GM19452 (cell line): ENCODE measurements around the gene ZBTB3.
A peak's percentile ranks its signal among the peaks of the same experiment; 100 is the strongest.
"Not testable (repeated sequence)": the region's sequence is repeated elsewhere in the genome, so short reads cannot be mapped to it uniquely, and the experiment has no call there.

Experiments
- ATAC-seq: cut with Tn5 transposase; IDR thresholded peaks from one replicate; pipeline ENCODE4 v1.9.1; 2021; ENCODE audit not compliant: unreplicated experiment

ZBTB3 gene

DNA sequence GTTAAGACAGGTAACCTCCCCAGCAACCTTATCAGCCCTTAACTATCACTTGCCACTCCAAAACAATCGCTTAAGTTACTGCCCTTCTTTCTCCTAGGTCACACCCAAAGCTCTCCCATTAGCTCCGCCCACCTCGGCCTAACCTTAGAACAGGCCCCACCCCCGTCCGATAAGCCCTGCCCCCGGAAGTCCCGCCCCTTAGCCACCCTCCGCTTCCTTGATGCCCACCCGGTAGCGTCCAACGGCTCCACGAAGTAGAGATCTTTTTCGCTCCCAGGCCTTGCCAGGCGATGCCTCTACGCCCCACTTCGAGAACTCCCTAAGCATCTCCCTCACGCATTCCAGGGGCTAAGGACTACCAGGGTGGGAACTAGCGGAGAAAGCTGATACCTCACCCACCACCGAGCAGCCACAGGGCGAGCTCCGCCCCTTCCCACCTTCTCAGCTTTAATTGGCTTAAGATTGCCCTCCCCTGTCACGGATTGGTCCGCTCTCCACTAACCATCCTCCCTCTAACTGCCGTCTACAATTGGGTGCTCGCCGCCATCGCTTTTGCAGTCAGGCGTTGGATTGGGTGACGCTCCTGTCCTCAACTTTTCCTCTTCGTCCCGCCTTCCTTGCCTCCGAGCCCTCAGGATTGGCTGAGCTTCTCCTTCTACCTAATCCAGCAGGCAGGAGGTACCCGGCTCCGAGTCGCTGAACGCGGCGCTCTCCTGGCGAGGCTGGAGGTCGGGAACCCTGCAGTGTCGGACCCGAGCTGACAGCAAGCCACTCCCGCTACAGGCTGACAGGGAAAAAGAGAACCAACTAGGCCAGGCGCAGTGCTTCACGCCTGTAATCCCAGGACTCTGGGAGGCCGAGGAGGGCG, at the start of gene ZBTB3:
Gene ZBTB3, minus strand, starts transcription at position 425 of the 868 bp plus-strand sequence. CDS start 496 bp downstream, outside the sequence.
- peak; percentile 94 for ATAC-seq

DNA sequence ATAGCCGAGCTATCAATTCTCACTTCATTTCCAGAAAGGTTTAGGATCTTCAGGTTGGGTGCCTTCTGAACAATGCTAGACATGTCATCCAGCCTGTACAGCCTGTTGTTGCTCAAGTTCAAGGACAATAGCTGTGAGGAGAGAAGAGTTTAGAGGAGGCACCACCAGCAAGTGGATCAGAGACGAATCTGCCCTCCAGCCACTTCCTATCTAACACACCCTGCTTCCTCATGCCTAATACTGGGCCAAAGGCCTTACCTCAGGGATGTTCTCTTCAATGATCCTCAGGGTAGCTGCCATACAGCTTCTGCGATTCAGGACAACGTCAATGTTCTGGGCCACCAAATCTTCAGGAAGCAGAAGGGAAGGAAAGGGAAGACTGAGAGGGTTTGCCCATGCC, 47.1 kb upstream of the ZBTB3 start:
- no peak for ATAC-seq

DNA sequence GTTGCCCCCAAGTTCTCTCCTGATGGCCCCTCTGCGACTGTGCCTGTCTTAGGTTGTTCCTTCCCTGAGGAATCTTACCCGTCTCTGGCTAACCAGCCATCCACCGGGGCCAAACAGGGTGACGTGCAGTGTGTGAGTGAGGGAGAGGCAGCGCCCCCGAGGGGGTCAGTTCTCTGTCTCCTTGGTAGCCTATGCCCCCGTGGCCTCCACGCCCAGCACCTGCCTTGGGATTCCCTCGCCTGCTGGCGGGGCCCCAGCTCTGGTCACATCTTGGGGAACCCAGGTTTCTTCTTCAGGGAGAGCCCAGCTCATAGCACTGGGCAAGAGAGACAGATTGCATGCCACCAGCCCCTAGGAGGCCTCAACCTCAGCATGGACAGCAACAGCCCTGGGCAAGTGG, 45.5 kb upstream of the ZBTB3 start:
- no peak for ATAC-seq

DNA sequence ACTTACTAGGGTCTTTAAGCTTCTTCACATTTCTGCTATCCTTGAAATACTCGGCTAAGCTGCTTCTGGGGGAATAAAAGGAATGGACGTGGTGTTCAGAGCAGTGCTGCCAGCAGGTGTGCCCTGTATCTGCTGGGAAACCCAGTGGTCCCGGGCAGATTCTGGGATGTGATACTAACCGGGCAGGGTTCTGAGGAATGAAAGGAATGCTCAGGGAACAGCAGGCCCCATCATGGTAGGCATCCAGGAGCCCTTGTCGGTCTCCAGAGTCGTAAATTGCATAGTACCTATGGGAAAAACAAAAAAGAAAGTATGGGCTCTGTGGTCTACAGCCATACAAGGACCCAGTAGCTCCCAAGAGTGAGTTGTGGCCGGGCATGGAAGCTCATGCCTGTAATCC, 42.3 kb upstream of the ZBTB3 start:
- ATAC-seq = no peak

DNA sequence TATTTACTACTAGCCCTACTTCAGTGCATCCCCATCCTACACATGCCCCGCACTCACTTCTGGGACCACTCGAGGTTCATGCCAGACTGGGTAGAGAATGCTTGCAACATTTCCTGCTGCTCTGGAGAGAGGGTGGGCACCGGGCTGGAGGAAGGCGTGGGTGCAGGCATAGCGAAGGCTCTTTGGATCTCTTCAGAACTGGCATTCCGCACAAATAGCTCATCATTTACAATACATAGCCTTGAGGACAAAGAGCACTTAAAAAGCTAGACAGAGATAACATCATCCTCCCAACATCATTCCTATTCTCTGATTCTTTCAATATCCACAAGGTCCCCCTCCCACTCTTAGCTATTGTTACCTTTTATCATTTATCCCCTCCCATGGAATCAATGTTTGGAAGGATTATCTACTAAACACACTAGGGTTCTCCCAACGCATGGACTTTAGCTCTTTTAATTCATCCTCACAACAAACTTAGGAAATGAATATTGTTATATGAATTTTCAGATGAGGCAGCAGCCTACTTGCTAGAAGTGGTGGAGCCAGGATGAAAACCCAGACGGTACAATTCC, 40.3 kb upstream of the ZBTB3 start:
- no peak for ATAC-seq

DNA sequence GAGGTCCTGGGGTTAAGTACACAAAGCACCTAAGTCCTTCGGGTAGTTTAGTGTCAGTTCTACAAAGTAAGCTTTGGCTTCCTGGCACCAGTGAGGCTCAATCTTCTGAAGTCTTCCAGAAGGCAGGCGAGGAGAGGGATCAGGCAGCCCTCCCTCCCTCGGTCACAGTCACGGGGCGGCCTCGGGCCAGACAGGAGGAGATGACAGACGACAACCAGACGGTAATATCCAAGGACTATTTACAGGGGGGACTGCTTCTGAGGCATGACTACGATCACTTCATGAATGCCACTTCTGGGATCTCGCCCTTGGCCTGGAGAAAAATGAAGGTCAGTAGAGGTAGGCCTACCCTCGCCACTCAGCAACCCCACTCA, 38.2 kb upstream of the ZBTB3 start:
- peak; percentile 10 for ATAC-seq

DNA sequence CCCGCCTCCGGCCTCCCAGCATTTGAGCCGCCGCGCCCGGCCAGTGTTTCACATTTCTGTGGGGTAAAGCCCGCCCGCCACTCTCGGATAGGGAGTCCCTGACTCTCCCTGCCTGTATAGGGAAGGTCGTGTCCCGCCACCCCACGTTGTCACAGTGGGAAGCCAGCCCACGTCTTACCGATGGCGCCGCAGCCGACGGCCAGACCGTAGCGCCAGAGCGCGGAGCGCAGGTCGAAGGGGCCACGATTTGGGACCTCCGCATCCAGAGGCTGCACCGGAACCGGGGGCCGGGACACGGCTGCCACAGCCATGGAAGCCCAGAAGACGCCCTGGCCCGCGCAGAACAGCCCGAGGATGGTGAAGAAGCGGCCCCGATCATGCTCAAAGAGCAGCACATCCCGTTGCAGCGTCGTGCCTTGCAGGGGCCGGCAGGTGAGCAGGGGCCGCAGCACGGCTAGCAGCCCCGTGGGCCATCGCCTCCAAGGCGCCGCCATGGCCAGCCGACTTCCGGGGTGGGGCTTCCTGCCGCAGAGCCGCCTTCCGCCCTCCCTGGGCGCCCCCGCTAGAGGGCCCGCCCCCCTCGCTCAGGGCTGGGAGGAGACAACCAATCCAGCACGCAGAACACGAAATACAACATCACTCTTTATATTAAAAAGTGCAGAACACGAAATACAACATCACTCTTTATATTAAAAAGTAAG, 37.7 kb upstream of the ZBTB3 start, which contains the start of gene TMEM223:
Gene TMEM223, minus strand, starts transcription at position 506 of the 701 bp plus-strand sequence. Its CDS starts 12 bp downstream, at position 494.
- peak; percentile 69 for ATAC-seq

DNA sequence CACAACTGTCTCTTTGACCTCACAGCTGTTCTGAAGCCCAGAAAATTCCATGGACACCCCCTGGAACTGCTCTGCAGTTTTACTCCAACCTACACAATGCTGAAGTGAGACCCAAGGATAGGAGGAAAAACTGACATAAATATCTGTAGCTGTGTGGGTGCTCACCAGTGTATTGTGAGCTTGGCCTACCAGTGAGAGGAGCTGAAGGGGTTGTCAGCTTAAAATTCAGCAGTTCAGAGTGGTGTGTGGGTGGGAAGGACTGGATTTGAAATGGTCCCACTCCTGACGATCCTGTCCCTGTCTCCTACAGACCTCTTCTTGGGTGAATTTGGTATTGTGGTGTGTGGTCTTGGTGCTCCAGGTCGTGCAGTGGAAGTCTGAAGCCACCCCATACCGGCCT, 35.6 kb upstream of the ZBTB3 start:
- no peak for ATAC-seq

DNA sequence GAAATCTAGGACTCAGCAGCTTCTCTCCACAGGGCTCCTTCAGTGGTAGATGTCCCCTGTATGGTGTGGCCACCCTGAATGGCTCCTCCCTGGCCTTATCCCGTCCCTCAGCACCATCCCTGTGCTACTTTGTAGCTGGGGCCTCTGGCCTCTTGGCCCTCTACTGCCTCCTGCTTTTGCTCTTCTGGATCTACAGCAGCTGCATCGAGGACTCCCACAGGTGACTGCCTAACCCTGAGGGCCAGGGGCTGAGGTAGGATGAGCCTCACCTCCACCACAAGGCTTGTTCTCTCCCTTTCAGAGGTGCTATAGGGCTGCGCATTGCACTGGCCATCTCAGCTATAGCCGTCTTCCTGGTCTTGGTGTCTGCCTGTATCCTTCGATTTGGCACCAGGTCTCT, 35.0 kb upstream of the ZBTB3 start:
- no peak for ATAC-seq

DNA sequence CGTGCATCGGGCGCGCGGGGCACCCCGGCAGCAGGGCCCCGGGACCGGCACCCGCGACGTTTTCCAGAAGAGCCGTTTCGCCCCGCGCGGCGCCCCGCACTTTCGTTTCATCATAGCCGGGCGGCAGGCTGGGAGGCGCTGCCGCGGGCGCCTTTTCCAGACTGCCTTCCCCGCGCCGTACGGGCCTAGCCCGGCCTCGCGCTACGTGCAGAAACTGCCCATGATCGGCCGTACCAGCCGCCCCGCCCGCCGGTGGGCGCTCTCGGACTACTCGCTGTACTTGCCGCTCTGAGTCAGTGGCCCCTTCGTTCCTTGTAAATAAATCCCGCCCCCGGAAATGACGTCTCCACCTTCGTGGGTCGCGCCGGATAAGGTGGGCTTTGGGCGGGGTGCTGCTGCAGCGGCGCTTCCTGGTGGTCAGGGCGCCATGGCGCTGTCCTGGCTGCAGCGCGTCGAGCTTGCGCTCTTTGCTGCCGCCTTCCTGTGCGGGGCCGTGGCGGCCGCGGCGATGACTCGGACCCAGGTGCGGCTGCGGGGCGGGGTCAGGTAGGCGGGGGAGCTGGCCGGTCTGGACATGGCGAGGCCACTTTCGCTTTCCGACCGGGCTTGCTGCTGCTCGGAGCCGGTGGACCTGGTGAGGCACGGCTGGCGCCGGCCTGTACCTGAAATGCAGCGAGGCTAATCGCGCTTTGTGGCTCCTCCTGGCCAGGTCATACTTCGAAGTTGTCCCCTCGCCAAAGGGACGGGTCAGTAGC, 33.2 kb upstream of the ZBTB3 start, which contains the start of gene TMEM179B:
Gene TMEM179B, plus strand, starts transcription at position 398 of the 755 bp plus-strand sequence. Its CDS starts 30 bp downstream, at position 428.
- peak; percentile 62 for ATAC-seq

DNA sequence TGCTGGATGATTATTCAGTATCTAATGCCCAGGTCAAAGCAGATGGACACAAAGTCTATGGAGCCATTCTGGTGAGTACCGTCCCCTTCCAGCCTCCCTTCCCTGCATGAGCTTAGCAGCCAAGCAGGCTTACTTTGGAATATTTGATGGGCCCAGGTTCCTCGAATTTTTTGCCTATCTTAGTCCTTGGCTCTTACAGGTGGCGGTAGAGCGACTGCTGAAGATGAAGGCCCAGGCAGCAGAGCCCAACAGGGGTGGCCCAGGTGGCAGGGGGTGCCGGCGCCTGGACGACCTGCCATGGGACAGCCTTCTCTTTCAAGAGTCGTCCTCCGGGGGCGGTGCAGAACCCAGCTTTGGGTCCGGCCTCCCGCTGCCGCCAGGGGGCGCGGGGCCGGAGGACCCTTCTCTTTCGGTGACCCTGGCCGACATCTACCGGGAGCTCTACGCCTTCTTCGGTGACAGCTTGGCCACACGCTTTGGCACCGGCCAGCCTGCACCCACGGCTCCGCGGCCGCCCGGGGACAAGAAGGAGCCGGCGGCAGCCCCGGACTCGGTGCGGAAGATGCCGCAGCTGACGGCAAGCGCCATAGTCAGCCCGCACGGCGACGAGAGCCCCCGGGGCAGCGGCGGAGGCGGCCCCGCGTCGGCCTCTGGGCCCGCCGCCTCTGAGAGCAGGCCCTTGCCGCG, 32.5 kb upstream of the ZBTB3 start:
- peak; percentile 57 for ATAC-seq

DNA sequence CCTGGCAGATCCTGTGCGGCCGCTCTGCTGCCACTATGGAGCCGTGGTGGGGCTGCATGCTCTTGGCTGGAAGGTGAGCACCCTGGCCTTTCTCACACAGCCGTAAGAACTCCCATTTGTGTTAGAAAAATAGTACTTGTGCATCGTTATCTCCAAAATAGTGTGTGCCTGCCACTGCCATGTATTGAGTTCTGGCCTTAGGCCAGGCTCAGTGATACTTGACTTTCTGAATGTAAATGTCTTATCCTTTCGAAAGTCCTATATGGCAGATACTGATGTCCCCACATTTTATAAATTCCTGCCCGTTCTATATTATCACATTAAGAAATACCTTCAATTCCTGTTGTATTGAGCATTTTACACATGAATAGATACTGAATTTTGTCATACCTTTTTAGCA, 28.8 kb upstream of the ZBTB3 start:
- no peak for ATAC-seq

DNA sequence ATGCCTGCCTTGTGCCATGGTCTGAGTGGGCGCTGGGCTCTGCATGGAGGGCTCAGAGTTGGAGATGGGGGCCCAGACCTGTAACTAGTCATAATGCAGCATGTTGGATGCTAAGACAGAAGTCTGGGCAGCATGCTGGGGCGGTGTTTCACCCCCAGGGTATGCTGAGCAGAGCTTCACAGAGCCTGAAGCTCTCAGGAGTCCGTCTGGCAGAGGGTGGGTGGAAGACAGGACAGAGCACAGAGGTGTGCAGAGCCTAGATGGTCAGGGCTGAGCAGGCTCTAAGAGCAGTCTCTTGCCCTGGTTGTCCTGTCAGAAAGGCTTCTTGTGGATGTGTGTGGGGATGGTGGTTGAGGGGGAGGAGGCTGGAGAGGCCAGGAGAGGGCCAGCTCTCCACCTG, 24.5 kb upstream of the ZBTB3 start:
- no peak for ATAC-seq

DNA sequence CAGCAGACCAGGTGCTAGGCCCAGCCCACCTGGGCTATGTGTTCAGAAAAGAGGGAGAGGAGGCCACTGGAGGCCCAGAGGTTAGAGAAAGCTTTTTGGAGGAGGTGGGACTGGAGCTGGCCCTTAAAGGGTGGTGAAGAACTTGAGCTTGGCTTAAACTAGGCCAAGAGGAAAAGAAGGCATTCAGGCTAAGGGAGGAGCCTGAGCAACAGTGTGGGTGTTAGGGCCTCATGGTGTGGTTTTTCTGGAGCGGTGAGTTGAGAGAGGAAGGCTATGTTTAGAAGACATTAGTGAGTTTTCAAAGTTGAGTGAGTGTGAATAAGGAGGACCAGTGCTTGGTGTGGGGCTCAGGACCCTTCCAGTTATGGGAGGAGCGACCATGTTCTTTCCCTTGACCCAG, 23.4 kb upstream of the ZBTB3 start:
- no peak for ATAC-seq

DNA sequence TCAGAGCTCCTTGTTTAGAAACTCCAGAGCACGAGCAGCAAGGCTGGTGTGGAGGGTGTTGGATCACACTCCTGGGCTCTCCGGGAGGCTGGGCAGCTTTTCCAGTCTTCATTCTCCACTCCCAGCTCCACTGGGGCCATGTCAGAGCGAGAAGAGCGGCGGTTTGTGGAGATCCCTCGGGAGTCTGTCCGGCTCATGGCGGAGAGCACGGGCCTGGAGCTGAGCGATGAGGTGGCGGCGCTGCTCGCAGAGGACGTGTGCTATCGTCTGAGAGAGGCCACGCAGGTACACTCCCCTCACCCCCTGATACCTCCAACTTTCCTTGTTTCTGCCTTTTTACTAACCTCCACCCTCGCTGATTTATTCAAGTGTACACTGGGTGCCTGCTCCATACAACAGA, 21.7 kb upstream of the ZBTB3 start:
- ATAC-seq = no peak

DNA sequence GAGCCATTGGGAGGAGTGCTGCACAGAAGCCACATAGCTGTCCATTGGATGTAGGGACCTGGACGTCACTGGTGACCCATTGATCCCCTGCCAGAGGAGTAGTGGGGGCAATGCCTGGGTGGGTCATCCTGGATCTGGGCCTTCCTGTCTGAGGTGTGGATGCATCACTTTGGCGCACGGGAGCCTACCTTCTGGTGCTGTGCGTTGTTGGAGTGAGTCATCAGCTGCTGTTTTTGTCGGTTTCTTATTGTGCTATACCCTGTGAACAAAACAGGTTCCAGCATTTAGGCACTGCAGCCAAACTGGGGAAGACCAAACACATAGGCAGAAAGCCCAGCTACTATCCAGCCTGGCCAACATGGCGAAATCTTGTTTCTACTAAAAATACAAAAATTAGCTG, 20.4 kb upstream of the ZBTB3 start:
- no peak for ATAC-seq

DNA sequence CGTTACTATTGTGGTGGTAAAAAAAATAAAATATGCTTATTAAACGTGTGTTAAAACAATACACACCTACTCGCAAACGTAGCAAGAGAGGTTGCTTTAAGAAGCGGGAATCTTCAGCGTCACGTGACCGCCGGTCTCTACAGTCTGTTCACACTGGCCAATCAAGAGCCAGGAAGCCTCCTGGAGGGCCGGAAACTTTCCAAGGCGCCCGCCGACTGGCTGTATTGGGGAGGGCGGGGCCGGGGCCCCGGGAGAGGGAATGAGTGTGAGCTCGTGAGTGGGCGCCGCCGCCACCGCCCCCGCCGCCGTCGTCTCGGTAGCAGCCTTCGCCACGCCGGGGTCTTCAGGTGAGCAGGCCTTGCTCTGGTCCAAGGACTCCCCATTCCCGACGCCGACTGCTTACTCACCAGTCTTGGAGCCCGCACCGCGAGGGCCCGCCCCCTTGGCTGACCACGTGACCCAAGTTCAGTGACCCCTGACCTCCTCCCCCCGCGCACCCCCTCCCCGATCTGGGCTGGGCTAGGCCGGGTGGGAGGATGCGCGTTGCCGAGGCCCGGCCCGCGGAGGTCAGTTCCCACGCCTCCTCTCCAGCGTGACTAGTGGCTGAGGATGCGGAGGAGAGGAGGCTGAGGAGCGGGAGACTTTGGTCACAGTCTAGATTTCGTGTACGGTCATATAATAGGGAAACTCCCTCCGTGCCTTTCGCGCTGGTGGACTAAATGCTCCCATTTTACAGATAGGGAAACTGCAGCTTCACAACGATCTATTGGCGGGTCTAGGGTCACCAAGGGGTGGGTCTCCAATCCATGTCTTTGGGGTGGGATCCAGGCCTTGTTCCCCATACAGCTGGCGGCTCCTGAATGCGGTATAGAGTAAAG, 17.4 kb upstream of the ZBTB3 start, which contains the start of gene TAF6L:
Gene TAF6L, plus strand, starts transcription at position 253 of the 878 bp plus-strand sequence. CDS start 4,388 bp downstream, outside the sequence.
- peak; percentile 82 for ATAC-seq

DNA sequence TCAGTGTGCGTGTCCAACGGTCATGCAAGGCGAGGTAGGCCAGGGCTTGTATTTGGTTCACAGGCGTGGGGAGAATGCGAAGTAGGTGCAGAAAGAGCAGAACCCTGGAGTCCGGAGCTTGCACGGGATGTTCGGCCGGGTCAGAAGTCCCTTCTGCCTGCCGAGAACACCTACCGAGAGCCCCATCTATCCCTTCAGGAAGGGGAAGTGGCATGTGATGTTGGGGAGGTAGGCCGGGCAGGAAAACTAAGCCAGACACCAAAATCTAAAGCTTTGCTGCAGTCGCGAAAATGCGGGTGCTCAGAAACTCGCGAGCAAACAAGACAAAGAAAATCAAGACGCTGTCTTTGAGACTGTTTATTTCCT, 16.8 kb upstream of the ZBTB3 start:
- ATAC-seq = peak; percentile 12

DNA sequence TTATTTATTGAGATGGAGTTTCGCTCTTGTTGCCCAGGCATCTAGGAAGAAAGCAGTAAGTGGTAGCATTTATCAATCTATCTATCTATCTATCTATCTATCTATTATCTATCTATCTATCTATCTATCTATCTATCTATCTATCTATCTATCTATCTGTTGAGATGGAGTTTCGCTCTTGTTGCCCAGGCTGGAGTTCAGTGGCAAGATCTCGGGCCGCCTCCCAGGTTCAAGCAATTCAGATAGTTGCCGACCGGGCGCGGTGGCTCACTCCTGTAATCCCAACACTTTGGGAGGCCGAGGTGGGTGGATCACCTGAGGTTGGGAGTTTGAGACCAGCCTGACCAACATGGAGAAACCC, 6.9 kb upstream of the ZBTB3 start:
- ATAC-seq = not testable (repeated sequence)
